HL-60 (cell line): ENCODE results near the gene PTPRU.

Experiments used
- DNase-seq, 2 experiments: peaks; one replicate each; pipeline ENCODE4 v3.0.0-alpha.2; 2010 to 2020; ENCODE audit warnings: low read depth in 1 of 2, low spot score in 1 of 2
- H3K27ac ChIP-seq: fragments of 250-450 bp; sonication (Bioruptor Pico); replicated peaks from 2 replicates; pipeline ENCODE4 v1.5.1; 2020; ENCODE audit warnings: mild to moderate bottlenecking, moderate library complexity
- H3K27me3 ChIP-seq: fragments of 250-450 bp; sonication (Bioruptor Pico); 2 replicates; pipeline ENCODE4 v1.5.1; 2021; ENCODE audit warnings: mild to moderate bottlenecking, moderate library complexity; ENCODE audit not compliant: insufficient read depth, poor library complexity, severe bottlenecking
- H3K4me3 ChIP-seq: replicated peaks from 2 replicates; pipeline ENCODE4 v1.5.1; 2011; ENCODE audit warnings: mild to moderate bottlenecking, control low read depth, low read length; ENCODE audit not compliant: insufficient read depth
- GABPA ChIP-seq: IDR thresholded peaks from 2 replicates; pipeline ENCODE4 v1.6.1; 2012; ENCODE audit warnings: low read depth
- POLR2AphosphoS5 ChIP-seq: IDR thresholded peaks from 2 replicates; pipeline ENCODE4 v1.6.1; 2012; ENCODE audit warnings: low read depth
- REST ChIP-seq: IDR thresholded peaks from 2 replicates; pipeline ENCODE4 v1.6.1; 2012; ENCODE audit warnings: low read depth; ENCODE audit not compliant: insufficient replicate concordance
- SPI1 ChIP-seq: IDR thresholded peaks from 2 replicates; pipeline ENCODE4 v1.6.1; 2012; ENCODE audit warnings: low read depth, mild to moderate bottlenecking, borderline replicate concordance
- TF ChIP-seq, protein P1 (sequence below): IDR thresholded peaks from one replicate; pipeline ENCODE4 v1.5.1; 2011; ENCODE audit warnings: low read length, control low read depth, inconsistent platforms; ENCODE audit not compliant: insufficient read depth

PTPRU gene

GRCh38 chr1:29222686-29223085, 13.6 kb upstream of the PTPRU start:
- Histone ChIP-seq H3K27me3 (no peaks in the 10 kb centered on the region), H3K4me3 (no peak overlapping the region), H3K27ac (no peak overlapping the region)
- DNase-seq: no peak
- TF ChIP-seq GABPA (no peak), POLR2AphosphoS5 (no peak), SPI1 (no peak), REST (no peak)
- TF ChIP-seq, protein P1, sequence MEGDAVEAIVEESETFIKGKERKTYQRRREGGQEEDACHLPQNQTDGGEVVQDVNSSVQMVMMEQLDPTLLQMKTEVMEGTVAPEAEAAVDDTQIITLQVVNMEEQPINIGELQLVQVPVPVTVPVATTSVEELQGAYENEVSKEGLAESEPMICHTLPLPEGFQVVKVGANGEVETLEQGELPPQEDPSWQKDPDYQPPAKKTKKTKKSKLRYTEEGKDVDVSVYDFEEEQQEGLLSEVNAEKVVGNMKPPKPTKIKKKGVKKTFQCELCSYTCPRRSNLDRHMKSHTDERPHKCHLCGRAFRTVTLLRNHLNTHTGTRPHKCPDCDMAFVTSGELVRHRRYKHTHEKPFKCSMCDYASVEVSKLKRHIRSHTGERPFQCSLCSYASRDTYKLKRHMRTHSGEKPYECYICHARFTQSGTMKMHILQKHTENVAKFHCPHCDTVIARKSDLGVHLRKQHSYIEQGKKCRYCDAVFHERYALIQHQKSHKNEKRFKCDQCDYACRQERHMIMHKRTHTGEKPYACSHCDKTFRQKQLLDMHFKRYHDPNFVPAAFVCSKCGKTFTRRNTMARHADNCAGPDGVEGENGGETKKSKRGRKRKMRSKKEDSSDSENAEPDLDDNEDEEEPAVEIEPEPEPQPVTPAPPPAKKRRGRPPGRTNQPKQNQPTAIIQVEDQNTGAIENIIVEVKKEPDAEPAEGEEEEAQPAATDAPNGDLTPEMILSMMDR: no peak

DNA sequence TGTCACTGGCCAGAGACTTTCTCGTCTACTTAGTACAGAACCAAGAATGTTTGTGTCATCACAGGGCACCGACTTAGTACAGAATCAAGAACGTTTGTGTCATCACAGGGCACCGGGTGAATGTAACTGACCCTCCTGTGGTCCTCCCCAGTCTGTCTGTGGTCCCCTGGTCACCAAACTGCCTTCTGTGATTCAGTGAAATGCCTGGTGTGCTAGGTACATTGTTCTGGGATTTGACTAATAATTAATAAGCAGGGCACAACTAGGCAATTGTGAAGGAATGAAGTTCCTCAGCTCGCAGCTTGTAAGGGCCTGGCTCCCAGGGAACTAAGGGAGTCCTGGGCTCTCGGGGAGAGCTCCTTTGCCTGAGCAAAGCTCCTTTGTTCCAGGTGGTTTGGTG, 12.8 kb upstream of the PTPRU start:
- Histone ChIP-seq H3K27ac (no peak overlapping the region), H3K27me3 (no peaks in the 10 kb centered on the region), H3K4me3 (no peak overlapping the region)
- no peak for DNase-seq
- TF ChIP-seq, protein P1: no peak
- TF ChIP-seq POLR2AphosphoS5 (no peak), GABPA (no peak), SPI1 (no peak), REST (no peak)

DNA sequence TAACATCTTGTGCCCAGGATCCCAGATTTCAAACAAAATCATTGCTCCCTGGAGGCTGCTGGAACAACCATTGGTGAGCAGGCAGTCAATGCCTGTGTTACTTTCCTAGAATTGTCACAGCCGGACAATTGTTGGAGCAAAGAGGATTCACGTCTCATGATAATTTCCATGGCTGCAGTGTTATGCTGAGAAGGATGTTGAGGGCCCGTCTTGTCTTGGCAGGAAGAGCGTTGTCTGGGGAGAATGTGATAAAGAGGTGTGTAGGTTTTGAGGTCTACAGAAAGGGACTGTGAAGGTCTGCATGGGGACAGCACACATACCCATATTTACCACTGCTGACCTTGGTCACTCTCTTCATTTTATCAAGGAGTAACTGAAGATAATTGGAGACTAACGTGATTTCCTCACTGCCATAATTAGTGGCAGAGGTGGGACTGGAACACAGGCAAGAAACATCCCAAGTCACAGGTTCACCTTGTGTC, 11.9 kb upstream of the PTPRU start:
- no peaks in the 10 kb centered on the region for H3K27me3 ChIP-seq
- H3K27ac ChIP-seq: no peak overlapping the region
- H3K4me3 ChIP-seq: no peak overlapping the region
- DNase-seq: no peak
- TF ChIP-seq, protein P1: no peak
- TF ChIP-seq POLR2AphosphoS5: no peak
- no peak for TF ChIP-seq REST
- TF ChIP-seq SPI1: no peak
- TF ChIP-seq GABPA: no peak
